HepG2 (cell line): ENCODE data around the gene FHIT. TPM values are rescaled to one million over a fixed set of nuclear protein-coding genes. Genes with fewer than 3 reads are reported as not detected.

ENCODE experiments used
- ATAC-seq: fragments of 200-7000 bp; cut with Tn5 transposase; 3 replicates; pipeline ENCODE4 v1.9.1; 2020; ENCODE audit warnings: mild to moderate bottlenecking, moderate library complexity
- BruUV-seq: library from RNA; stranded (reverse); fragments of 400-500 nt; replicated peaks from 2 replicates; lab custom pipeline; 2021; lab: Mats Ljungman, UMichigan
- CTCF ChIA-PET: fragments of 300-600 bp; formaldehyde crosslinking; extraction: SDS; loops from one replicate; lab custom pipeline; 2021; ENCODE audit warnings: low total read pairs, inconsistent platforms, low intra/inter-chr PET ratio; lab: Yijun Ruan, JAX
- POLR2A ChIA-PET: fragments of 350-600 bp; sonication (Branson Sonifier 250); formaldehyde crosslinking; loops from one replicate; lab custom pipeline; 2020; ENCODE audit warnings: antibody characterized with exemption, inconsistent platforms; lab: Yijun Ruan, JAX
- DNase-seq: peaks from one replicate; pipeline ENCODE4 v3.0.0-alpha.2; 2015; ENCODE audit warnings: low spot score
- FAIRE-seq: peaks from 3 replicates; lab custom pipeline; 2011; peaks lifted over from hg19 to GRCh38; lab: Jason Lieb, UNC
- H2AFZ ChIP-seq: one replicate; pipeline ENCODE4 v1.6.1; 2011; ENCODE audit warnings: low read length, inconsistent platforms
- H3K27ac ChIP-seq: fragments of 300-600 bp; 3 replicates; pipeline ENCODE4 v1.8.0; 2011; ENCODE audit warnings: mixed run types, mild to moderate bottlenecking, mixed read lengths, low read length, inconsistent platforms; ENCODE audit not compliant: insufficient read depth; ENCODE audit errors: extremely low read length
- H3K27me3 ChIP-seq, 2 experiments: fragments of 200-600 bp in 1 of 2; 2 replicates in 1 of 2; 3 replicates in 1 of 2; pipeline versions ENCODE4 v1.6.0 to v1.8.0; 2011; ENCODE audit warnings: low read length in 2 of 2, mild to moderate bottlenecking in 2 of 2, moderate library complexity in 2 of 2, inconsistent platforms in 1 of 2; ENCODE audit not compliant: insufficient read depth in 2 of 2, control insufficient read depth in 1 of 2
- H3K36me3 ChIP-seq, 2 experiments: fragments of 200-600 bp in 1 of 2; replicated peaks in 1 of 2; 2 replicates in 1 of 2; 3 replicates in 1 of 2; pipeline versions ENCODE4 v1.5.1 to v1.8.0; 2011; ENCODE audit warnings: low read length in 2 of 2, inconsistent platforms in 1 of 2; ENCODE audit not compliant: insufficient read depth in 2 of 2, control insufficient read depth in 1 of 2
- H3K4me1 ChIP-seq: 2 replicates; pipeline ENCODE4 v1.5.1; 2012; ENCODE audit warnings: low read length, inconsistent platforms; ENCODE audit not compliant: insufficient read depth
- H3K4me2 ChIP-seq: 2 replicates; pipeline ENCODE4 v1.6.0; 2011; ENCODE audit warnings: low read depth, low read length, inconsistent platforms
- H3K4me3 ChIP-seq, 3 experiments: fragments of 200-600 bp in 1 of 3; sonication (generic), shearing (Covaris generic) in 1 of 3; replicated peaks in 1 of 3; 2 replicates each; pipeline ENCODE4 v1.5.1; 2011 to 2016; ENCODE audit warnings: low read length in 3 of 3, inconsistent platforms in 2 of 3, low read depth in 2 of 3, mild to moderate bottlenecking in 2 of 3, control low read depth in 1 of 3, mixed read lengths in 1 of 3; ENCODE audit not compliant: insufficient read depth in 1 of 3
- H3K79me2 ChIP-seq: one replicate; pipeline ENCODE4 v1.6.1; 2011; ENCODE audit warnings: low read length, inconsistent platforms; ENCODE audit not compliant: insufficient read depth
- H3K9ac ChIP-seq: 2 replicates; pipeline ENCODE4 v1.6.0; 2011; ENCODE audit warnings: mild to moderate bottlenecking, low read depth, low read length, inconsistent platforms; ENCODE audit not compliant: insufficient read depth
- H3K9me3 ChIP-seq: 2 replicates; pipeline ENCODE4 v1.5.1; 2012; ENCODE audit warnings: mild to moderate bottlenecking, low read length
- H4K20me1 ChIP-seq: 2 replicates; pipeline ENCODE4 v1.6.0; 2011; ENCODE audit warnings: inconsistent platforms, mild to moderate bottlenecking, low read length, moderate library complexity; ENCODE audit not compliant: insufficient read depth
- AHDC1 ChIP-seq: sonication (generic); formaldehyde crosslinking; IDR thresholded peaks from 2 replicates; pipeline ENCODE4 v1.5.1; 2020; ENCODE audit warnings: mild to moderate bottlenecking, missing genetic modification reagents, borderline replicate concordance
- FOXA3 ChIP-seq: IDR thresholded peaks from 2 replicates; pipeline ENCODE4 v1.6.1; 2016; ENCODE audit warnings: missing genetic modification reagents, missing compliant biosample characterization
- MED13 ChIP-seq: sonication (generic); formaldehyde crosslinking; IDR thresholded peaks from 2 replicates; pipeline ENCODE4 v1.5.0; 2020; ENCODE audit warnings: missing genetic modification reagents
- MTA3 ChIP-seq: sonication (generic); formaldehyde crosslinking; IDR thresholded peaks from 2 replicates; pipeline ENCODE4 v1.4.0; 2020; ENCODE audit warnings: missing genetic modification reagents
- PATZ1 ChIP-seq: sonication (generic); formaldehyde crosslinking; IDR thresholded peaks from 2 replicates; pipeline ENCODE4 v1.4.0; 2020; ENCODE audit warnings: missing genetic modification reagents
- RBM39 ChIP-seq: fragments of 200-400 bp; formaldehyde crosslinking; IDR thresholded peaks from one replicate; pipeline ENCODE4 v1.6.1; 2018; ENCODE audit warnings: antibody characterized with exemption, mild to moderate bottlenecking, low read depth, low read length; ENCODE audit not compliant: poor library complexity, severe bottlenecking
- REXO4 ChIP-seq: sonication (generic); formaldehyde crosslinking; IDR thresholded peaks from 2 replicates; pipeline ENCODE4 v1.8.0; 2022; ENCODE audit warnings: missing genetic modification reagents, mild to moderate bottlenecking, borderline replicate concordance
- ZFP36 ChIP-seq: fragments of 150-350 bp; IDR thresholded peaks from 2 replicates; pipeline ENCODE4 v1.6.1; 2018; ENCODE audit warnings: borderline replicate concordance, low read length, low read depth; ENCODE audit not compliant: partially characterized antibody
- ZNF337 ChIP-seq: sonication (generic); formaldehyde crosslinking; IDR thresholded peaks from 2 replicates; pipeline ENCODE4 v1.5.1; 2020; ENCODE audit warnings: missing genetic modification reagents, low read depth, mild to moderate bottlenecking, borderline replicate concordance
- ZNF343 ChIP-seq: sonication (generic); formaldehyde crosslinking; IDR thresholded peaks from 2 replicates; pipeline ENCODE4 v1.4.0; 2020; ENCODE audit warnings: mild to moderate bottlenecking, missing genetic modification reagents
- WGBS: methylation state at CpG from one replicate; pipeline ENCODE4 v1.1.6; 2017; ENCODE audit warnings: low lambda C conversion rate; 5-methylcytosine and 5-hydroxymethylcytosine counted together
- in situ Hi-C: cut with HindIII; loops from 2 replicates; pipeline ENCODE4 v1.10.0; 2017; ENCODE audit warnings: low pct_unique_long_range_greater_than_20kb; ENCODE audit not compliant: extremely low pct_ligation_motif_present
- intact Hi-C: fragments of 100-400 bp; cut with micrococcal nuclease; formaldehyde crosslinking; loops from one replicate; pipeline ENCODE4 v1.10.0; 2022; ENCODE audit not compliant: unreplicated experiment
- polyA plus RNA-seq, 8 experiments: library from polyadenylated mRNA; depleted of rRNA in 3 of 8; stranded (reverse) in 7 of 8; unstranded in 1 of 8; fragments of >200 nt; fragmentation: Illumina TruSeq in 4 of 8; extraction: Trizol in 4 of 8; gene quantifications; 2 replicates each; pipeline versions ENCODE4 v1.2.1 to v1.2.3, GENCODE V29; 2011 to 2016; ENCODE audit warnings: low read depth in 4 of 8, missing spikeins in 1 of 8, mixed read lengths in 1 of 8; ENCODE audit not compliant: insufficient read depth in 1 of 8
- total RNA-seq, 5 experiments: library from RNA; depleted of rRNA; stranded (reverse); fragments of >200 nt; fragmentation: Illumina TruSeq; extraction: Trizol; gene quantifications; 2 replicates each; pipeline ENCODE4 v1.2.3, GENCODE V29; 2016; ENCODE audit warnings: low read depth in 1 of 5
- TF ChIP-seq, protein P1 (sequence below): sonication (generic); formaldehyde crosslinking; IDR thresholded peaks from 2 replicates; pipeline ENCODE4 v1.8.0; 2022; ENCODE audit warnings: missing genetic modification reagents, low read depth, mild to moderate bottlenecking, borderline replicate concordance
- TF ChIP-seq, protein P2 (sequence below): sonication (generic); formaldehyde crosslinking; IDR thresholded peaks from 2 replicates; pipeline ENCODE4 v1.5.0; 2020; ENCODE audit warnings: missing genetic modification reagents, mild to moderate bottlenecking, borderline replicate concordance
- TF ChIP-seq, protein P3 (sequence below): IDR thresholded peaks from 2 replicates; pipeline ENCODE4 v1.6.1; 2016; ENCODE audit warnings: missing genetic modification reagents, missing compliant biosample characterization
- TF ChIP-seq, protein P4 (sequence below): sonication (generic); formaldehyde crosslinking; IDR thresholded peaks from 2 replicates; pipeline ENCODE4 v1.4.0; 2020; ENCODE audit warnings: mild to moderate bottlenecking, missing genetic modification reagents

Gene FHIT
- total and polyA plus RNA-seq, 2 of the 13 experiments (the other 11 are each of a cell fraction or from before 2014, with no cell fraction given): 4.0 to 4.6 TPM

DNA sequence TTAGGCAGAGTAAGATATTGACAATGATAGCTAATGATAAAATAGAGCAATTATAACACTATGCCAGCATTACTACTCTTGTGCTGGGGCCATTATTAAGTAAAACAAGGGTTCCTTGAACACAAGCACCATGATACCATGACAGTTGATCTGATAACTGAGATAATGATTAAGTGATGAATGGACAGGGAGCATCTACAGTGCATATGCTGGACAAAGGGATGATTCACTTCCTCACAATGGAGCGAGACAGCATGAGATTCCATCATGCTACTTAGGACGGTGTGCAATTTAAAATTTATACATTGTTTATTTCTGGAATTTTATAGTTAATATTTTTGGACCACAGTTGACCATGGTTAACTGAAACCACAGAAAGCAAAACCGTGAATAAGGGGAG lies 156.6 kb downstream of the FHIT start:
- Histone ChIP-seq H4K20me1 (no peaks in the 10 kb centered on the region), H3K4me2 (no peak overlapping the region), H3K9me3 (no peaks in the 10 kb centered on the region), H3K79me2 (no peaks in the 10 kb centered on the region), H3K27me3 (no peaks in the 10 kb centered on the region), H3K36me3 (no peaks in the 10 kb centered on the region), H3K9ac (no peak overlapping the region), H3K4me1 (0 out of 2 replicates have a peak, but pooled peaks cover 6% of the 10 kb centered on the region), H3K27ac (no peak overlapping the region), H3K4me3 (no peak overlapping the region), H2AFZ (no peak overlapping the region)
- ChIA-PET POLR2A (no interaction called here), CTCF (no interaction called here)
- FAIRE-seq (no peak), ATAC-seq (no peak), DNase-seq (no peak)
- WGBS: 79% methylated on average over 3 of the region's 3 CpGs
- intact Hi-C loops: no loop called here
- in situ Hi-C loops: no loop called here
- TF ChIP-seq ZFP36 (no peak), AHDC1 (CRISPR knock-in tag) (no peak), MED13 (CRISPR knock-in tag) (no peak), MTA3 (CRISPR knock-in tag) (no peak), RBM39 (no peak), FOXA3 (CRISPR knock-in tag) (no peak), ZNF337 (CRISPR knock-in tag) (no peak), PATZ1 (CRISPR knock-in tag) (no peak), ZNF343 (CRISPR knock-in tag) (no peak), REXO4 (CRISPR knock-in tag) (no peak)
- TF ChIP-seq, protein P1, sequence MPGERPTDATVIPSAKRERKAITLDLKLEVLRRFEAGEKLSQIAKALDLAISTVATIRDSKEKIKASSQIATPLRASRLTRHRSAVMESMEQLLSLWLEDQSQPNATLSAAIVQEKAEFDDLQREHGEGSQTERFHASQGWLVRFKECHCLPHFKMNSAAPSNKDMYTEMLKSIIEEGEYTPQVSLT (CRISPR knock-in tag): no peak
- TF ChIP-seq, protein P2, sequence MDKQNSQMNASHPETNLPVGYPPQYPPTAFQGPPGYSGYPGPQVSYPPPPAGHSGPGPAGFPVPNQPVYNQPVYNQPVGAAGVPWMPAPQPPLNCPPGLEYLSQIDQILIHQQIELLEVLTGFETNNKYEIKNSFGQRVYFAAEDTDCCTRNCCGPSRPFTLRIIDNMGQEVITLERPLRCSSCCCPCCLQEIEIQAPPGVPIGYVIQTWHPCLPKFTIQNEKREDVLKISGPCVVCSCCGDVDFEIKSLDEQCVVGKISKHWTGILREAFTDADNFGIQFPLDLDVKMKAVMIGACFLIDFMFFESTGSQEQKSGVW (CRISPR knock-in tag): no peak
- TF ChIP-seq, protein P3, sequence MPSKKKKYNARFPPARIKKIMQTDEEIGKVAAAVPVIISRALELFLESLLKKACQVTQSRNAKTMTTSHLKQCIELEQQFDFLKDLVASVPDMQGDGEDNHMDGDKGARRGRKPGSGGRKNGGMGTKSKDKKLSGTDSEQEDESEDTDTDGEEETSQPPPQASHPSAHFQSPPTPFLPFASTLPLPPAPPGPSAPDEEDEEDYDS (CRISPR knock-in tag): no peak
- TF ChIP-seq, protein P4, sequence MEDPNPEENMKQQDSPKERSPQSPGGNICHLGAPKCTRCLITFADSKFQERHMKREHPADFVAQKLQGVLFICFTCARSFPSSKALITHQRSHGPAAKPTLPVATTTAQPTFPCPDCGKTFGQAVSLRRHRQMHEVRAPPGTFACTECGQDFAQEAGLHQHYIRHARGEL (CRISPR knock-in tag): no peak
- no TSS peak for BruUV-seq
